Fibroblast of the aortic adventitia (primary cell): Measurements from ENCODE around the gene GLRX5. TPM values are rescaled to one million over a fixed set of nuclear protein-coding genes. Genes with fewer than 3 reads are reported as not detected.
A peak's percentile ranks its signal among the peaks of the same experiment; 100 is the strongest.

Experiments used
- DNase-seq: peaks from one replicate; pipeline ENCODE4 v3.0.0-alpha.2; 2010; ENCODE audit warnings: low read depth
- H3K4me3 ChIP-seq: 2 replicates; pipeline ENCODE4 v1.5.1; 2011; ENCODE audit warnings: low read depth, mild to moderate bottlenecking, control low read depth, low read length, moderate library complexity
- total RNA-seq: library from RNA; depleted of rRNA; stranded (reverse); fragments of >200 nt; gene quantifications from 2 replicates; pipeline ENCODE4 v1.2.3, GENCODE V29; 2012; ENCODE audit warnings: low replicate concordance
- TF ChIP-seq, protein P1 (sequence below): IDR thresholded peaks from 2 replicates; pipeline ENCODE4 v1.5.1; 2011; ENCODE audit warnings: mild to moderate bottlenecking, low read length, control low read depth, inconsistent platforms; ENCODE audit not compliant: insufficient read depth

The GLRX5 gene
- total RNA-seq, 1 donor, result 47.2 TPM

DNA sequence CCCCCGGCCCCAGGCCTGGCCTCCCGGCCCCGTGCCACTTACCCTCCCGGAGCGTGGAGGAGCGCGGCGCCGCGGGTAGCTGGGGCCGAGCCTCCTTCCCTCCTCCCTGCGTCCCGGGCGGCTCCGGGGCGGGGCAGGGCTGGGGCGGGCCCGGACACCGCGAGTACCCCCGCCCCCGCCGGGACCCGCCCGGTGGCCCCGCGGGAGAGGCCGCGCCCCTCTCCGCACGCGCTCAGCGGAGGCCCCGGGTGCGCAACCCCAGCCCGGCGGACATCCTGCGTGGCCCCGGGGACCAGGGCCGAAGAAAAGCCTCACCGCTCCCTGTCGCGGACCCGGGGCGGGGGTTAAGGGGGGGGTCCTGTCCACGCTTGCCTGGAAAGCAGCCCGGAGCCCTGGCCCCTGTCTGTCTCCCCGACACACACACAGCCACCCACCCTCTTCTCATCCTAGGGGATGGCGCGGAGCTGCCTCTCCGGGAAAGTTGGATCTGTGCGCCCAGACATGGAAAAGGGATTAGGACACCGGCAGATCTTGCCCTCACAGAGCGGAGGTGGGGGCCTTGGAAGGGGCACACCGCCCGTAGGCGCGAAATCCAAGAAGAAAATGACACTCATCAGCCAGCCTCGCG is 18.2 kb upstream of the GLRX5 start, which contains the start of gene SYNE3:
Gene SYNE3 (minus strand): TSS at position 97 of the 628 bp plus-strand sequence. CDS start 40,829 bp downstream, outside the sequence.
- DNase-seq, result no peak
- peak within 1 kb of the TSS; percentile 71 for H3K4me3 ChIP-seq
- TF ChIP-seq, protein P1, sequence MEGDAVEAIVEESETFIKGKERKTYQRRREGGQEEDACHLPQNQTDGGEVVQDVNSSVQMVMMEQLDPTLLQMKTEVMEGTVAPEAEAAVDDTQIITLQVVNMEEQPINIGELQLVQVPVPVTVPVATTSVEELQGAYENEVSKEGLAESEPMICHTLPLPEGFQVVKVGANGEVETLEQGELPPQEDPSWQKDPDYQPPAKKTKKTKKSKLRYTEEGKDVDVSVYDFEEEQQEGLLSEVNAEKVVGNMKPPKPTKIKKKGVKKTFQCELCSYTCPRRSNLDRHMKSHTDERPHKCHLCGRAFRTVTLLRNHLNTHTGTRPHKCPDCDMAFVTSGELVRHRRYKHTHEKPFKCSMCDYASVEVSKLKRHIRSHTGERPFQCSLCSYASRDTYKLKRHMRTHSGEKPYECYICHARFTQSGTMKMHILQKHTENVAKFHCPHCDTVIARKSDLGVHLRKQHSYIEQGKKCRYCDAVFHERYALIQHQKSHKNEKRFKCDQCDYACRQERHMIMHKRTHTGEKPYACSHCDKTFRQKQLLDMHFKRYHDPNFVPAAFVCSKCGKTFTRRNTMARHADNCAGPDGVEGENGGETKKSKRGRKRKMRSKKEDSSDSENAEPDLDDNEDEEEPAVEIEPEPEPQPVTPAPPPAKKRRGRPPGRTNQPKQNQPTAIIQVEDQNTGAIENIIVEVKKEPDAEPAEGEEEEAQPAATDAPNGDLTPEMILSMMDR, result no peak

DNA sequence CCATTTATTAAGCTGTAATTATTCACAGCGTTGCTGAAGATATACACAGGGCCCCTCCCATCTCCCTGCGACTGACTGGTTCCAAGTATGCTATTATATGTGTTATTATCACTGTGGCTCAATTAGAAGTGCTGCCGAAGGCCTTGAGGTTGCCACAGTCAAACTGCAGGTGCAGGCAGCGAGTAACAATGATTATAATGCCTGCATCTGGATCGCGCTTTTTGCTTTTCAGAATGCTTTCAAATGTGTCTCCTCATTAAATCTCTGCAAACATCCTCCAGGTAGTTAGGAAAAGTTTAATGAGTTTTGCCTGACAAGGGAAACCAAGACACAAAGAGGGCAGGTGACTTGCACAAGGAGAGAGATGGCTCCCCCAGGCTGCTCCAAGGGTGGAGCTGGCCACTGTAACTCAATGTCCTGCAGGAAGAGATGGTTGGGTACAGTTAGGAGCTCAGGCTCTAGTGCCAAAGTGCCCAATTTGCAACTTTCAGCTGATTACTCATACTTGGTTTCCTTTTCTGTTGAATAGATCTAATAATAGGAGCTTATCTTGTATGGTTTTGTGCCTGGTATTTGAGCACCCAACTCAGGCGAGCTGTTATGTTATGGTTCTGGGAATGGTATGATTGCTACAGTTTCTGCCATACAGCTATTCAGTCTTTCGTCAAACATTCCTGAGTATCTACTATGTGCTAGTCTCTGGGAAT is 16.7 kb upstream of the GLRX5 start:
- TF ChIP-seq, protein P1, result no peak
- DNase-seq, result peak; percentile 90
- H3K4me3 ChIP-seq, result no peak overlapping the region

DNA sequence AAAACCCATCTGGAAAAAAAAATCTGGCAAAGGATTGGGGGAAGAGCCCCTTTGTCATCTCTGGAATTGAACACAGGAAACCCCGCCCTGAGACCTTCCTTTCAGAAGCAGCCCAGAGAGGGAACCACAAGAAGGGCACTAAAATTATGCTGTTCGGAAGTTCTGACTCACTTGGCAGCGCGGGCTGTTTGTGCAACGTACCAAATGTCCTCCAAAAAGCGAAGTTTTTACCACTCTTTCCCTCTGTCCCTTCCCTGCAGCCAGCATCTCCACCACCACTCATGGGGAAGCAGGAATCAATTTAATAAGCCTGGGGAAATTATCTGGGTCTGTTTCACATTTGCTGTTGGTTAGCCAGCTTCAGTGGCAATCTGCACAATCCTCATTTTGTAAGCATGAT is 15.2 kb upstream of the GLRX5 start:
- no peak overlapping the region for H3K4me3 ChIP-seq
- peak; percentile 92 for DNase-seq
- TF ChIP-seq, protein P1, result no peak

DNA sequence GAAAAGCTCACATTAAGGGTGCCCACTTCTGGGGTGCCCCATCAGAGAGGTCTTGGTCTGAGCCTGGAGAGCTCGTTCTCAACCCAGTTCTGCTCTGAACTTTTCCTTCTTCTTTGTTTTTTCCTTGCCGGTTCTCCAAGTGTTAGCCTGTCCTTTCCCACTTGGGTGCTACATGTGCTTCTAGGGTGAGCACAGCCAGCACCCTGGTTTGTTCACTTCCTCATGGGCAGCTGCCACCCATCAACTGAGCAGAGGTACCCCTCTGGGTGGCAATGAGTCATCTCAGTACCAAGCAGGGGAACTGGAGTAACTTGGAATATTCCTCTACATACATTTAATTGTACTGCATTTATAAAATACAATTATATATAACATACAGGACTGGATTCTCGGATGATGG is 14.5 kb upstream of the GLRX5 start:
- no peak overlapping the region for H3K4me3 ChIP-seq
- TF ChIP-seq, protein P1, result no peak
- no peak for DNase-seq

DNA sequence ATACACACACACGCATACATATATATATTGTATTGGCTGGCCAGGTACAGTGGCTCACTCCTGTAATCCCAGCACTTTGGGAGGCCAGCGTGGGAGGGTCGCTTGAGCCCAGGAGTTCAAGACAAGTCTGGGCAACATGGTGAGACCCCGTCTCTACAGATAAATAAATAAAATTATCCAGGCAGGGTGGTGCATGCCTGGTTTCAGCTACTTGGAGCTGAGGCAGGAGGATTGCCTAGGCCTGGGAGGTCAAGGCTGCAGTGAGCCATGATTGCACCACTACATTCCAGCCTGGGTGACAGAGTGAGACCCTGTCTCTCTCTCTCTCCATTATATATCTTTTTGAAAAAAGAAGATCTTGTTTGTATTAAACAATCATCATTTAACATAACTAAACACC is 13.8 kb upstream of the GLRX5 start:
- TF ChIP-seq, protein P1, result no peak
- DNase-seq, result no peak
- H3K4me3 ChIP-seq, result no peak overlapping the region

DNA sequence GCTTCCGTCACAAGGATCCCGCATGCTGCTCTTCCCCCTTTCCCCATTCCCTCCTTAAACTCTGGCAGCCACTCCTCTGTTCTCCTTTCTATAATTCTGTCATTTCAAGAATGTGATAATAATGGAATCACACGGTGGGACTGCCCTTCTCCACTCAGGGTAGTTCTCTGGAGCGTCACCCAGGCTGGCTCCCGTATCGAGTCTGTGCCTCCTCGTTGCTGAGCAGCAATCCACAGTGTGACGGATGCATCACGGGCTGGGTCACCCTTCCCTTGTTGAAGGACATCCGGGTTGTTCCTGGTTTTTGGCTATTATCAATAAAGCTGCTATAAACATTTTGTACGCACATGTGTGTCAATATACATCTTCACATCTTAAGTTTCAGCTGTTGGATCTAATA is 12.7 kb upstream of the GLRX5 start:
- DNase-seq, result no peak
- TF ChIP-seq, protein P1, result no peak

DNA sequence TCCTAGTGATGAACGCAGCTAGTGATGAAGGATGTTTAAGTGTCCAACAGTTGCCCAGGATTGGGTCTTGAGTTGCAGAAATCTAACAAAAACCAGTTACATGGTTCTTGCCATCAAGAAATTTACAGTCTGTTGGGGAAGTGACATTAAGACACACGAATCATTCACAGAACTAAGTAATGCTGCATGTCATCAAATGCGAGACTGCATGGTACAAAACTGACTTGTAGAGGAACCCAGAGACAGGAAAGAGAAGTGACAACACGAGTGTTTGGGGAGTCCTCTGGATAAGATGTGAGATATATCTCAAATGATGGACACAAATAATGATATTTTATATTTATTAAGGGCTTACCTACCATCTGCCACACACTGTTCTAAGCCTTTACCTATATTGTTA is 12.3 kb upstream of the GLRX5 start:
- no peak for DNase-seq
- TF ChIP-seq, protein P1, result no peak
- H3K4me3 ChIP-seq, result no peak overlapping the region

More for the DNA sequence above, 12.7 kb upstream of the GLRX5 start:
- H3K4me3 ChIP-seq, result no peak overlapping the region
